Mesenchymal stem cell (in vitro differentiated cells and primary cell): Measurements from ENCODE around the gene RAB10.

Experiments
- DNase-seq: peaks from one replicate; pipeline ENCODE4 v3.0.0-alpha.2; 2013
- H2AFZ ChIP-seq: one replicate; pipeline ENCODE4 v1.6.1; 2013; ENCODE audit warnings: low read depth, mild to moderate bottlenecking, control low read depth, inconsistent platforms, low read length, moderate library complexity
- H2AK5ac ChIP-seq: 2 replicates; pipeline ENCODE4 v1.6.1; 2013; ENCODE audit warnings: low read length, moderate library complexity, mild to moderate bottlenecking, inconsistent platforms; ENCODE audit not compliant: severe bottlenecking
- H2BK120ac ChIP-seq: one replicate; pipeline ENCODE4 v1.6.1; 2013; ENCODE audit warnings: low read depth, mild to moderate bottlenecking, inconsistent platforms, low read length, moderate library complexity
- H2BK12ac ChIP-seq, 2 experiments: one replicate each; pipeline ENCODE4 v1.6.1; 2013; ENCODE audit warnings: inconsistent platforms in 2 of 2, low read length in 2 of 2, mild to moderate bottlenecking in 2 of 2, moderate library complexity in 2 of 2, control low read depth in 1 of 2
- H2BK15ac ChIP-seq: one replicate; pipeline ENCODE4 v1.6.1; 2013; ENCODE audit warnings: mild to moderate bottlenecking, low read depth, inconsistent platforms; ENCODE audit not compliant: poor library complexity, severe bottlenecking
- H2BK5ac ChIP-seq: 2 replicates; pipeline ENCODE4 v1.6.1; 2013; ENCODE audit warnings: low read depth, mild to moderate bottlenecking, low read length, control low read depth, inconsistent platforms; ENCODE audit not compliant: poor library complexity, severe bottlenecking
- H3K14ac ChIP-seq, 2 experiments: one replicate each; pipeline ENCODE4 v1.6.1; 2013; ENCODE audit warnings: inconsistent platforms in 2 of 2, low read length in 2 of 2, control low read depth in 1 of 2, mild to moderate bottlenecking in 1 of 2, moderate library complexity in 1 of 2
- H3K18ac ChIP-seq, 2 experiments: one replicate each; pipeline ENCODE4 v1.6.1; 2013; ENCODE audit warnings: inconsistent platforms in 2 of 2, low read length in 2 of 2, control low read depth in 1 of 2, low read depth in 1 of 2, mild to moderate bottlenecking in 1 of 2
- H3K23ac ChIP-seq, 2 experiments: one replicate each; pipeline ENCODE4 v1.6.1; 2013; ENCODE audit warnings: inconsistent platforms in 2 of 2, low read length in 2 of 2, mild to moderate bottlenecking in 2 of 2, moderate library complexity in 2 of 2, control low read depth in 1 of 2
- H3K27ac ChIP-seq: 2 replicates; pipeline ENCODE4 v1.5.1; 2013; ENCODE audit warnings: mild to moderate bottlenecking, moderate library complexity, low read length, control low read depth, inconsistent platforms; ENCODE audit not compliant: poor library complexity, severe bottlenecking
- H3K27me3 ChIP-seq, 2 experiments: 2 replicates each; pipeline versions ENCODE4 v1.6.1 to v1.7.0; 2013; ENCODE audit warnings: low read length in 2 of 2, mild to moderate bottlenecking in 2 of 2, moderate library complexity in 2 of 2, control low read depth in 1 of 2, inconsistent platforms in 1 of 2; ENCODE audit not compliant: control insufficient read depth in 1 of 2, insufficient read depth in 1 of 2
- H3K36me3 ChIP-seq, 2 experiments: 2 replicates each; pipeline versions ENCODE4 v1.6.1 to v1.7.0; 2013; ENCODE audit warnings: low read length in 2 of 2, control low read depth in 1 of 2, inconsistent platforms in 1 of 2, low read depth in 1 of 2, mild to moderate bottlenecking in 1 of 2; ENCODE audit not compliant: insufficient read depth in 2 of 2, control insufficient read depth in 1 of 2
- H3K4ac ChIP-seq, 2 experiments: one replicate each; pipeline ENCODE4 v1.6.1; 2013; ENCODE audit warnings: inconsistent platforms in 2 of 2, low read length in 2 of 2, mild to moderate bottlenecking in 2 of 2, moderate library complexity in 2 of 2, control low read depth in 1 of 2, low read depth in 1 of 2
- H3K4me1 ChIP-seq: 2 replicates; pipeline ENCODE4 v1.6.1; 2013; ENCODE audit warnings: low read depth, low read length, control low read depth; ENCODE audit not compliant: control insufficient read depth, insufficient read depth
- H3K4me2 ChIP-seq: 2 replicates; pipeline ENCODE4 v1.6.1; 2013; ENCODE audit warnings: low read length, mild to moderate bottlenecking, inconsistent platforms; ENCODE audit not compliant: poor library complexity, severe bottlenecking
- H3K4me3 ChIP-seq, 2 experiments: 2 replicates each; pipeline versions ENCODE4 v1.5.1 to v1.7.0; 2013; ENCODE audit warnings: low read length in 2 of 2, mild to moderate bottlenecking in 2 of 2, control low read depth in 1 of 2, low read depth in 1 of 2; ENCODE audit not compliant: insufficient read depth in 1 of 2
- H3K79me1 ChIP-seq: replicated peaks from 2 replicates; pipeline ENCODE4 v1.6.1; 2013; ENCODE audit warnings: mild to moderate bottlenecking, control low read depth, low read length, inconsistent platforms; ENCODE audit not compliant: poor library complexity, severe bottlenecking
- H3K9ac ChIP-seq: 2 replicates; pipeline ENCODE4 v1.7.0; 2013; ENCODE audit warnings: mild to moderate bottlenecking, low read length, moderate library complexity
- H3K9me3 ChIP-seq: 2 replicates; pipeline ENCODE4 v1.7.0; 2013; ENCODE audit warnings: mild to moderate bottlenecking, low read length; ENCODE audit not compliant: control insufficient read depth
- H4K8ac ChIP-seq: one replicate; pipeline ENCODE4 v1.6.1; 2013; ENCODE audit warnings: inconsistent platforms, mild to moderate bottlenecking, low read length, moderate library complexity
- H4K91ac ChIP-seq: one replicate; pipeline ENCODE4 v1.6.1; 2013; ENCODE audit warnings: mild to moderate bottlenecking, low read length, inconsistent platforms
- WGBS: methylation state at CpG from one replicate; pipeline ENCODE4 v1.1.7; 2013; ENCODE audit warnings: mixed read lengths; 5-methylcytosine and 5-hydroxymethylcytosine counted together

Gene RAB10

GRCh38 chr2:26010943-26011342 is 22.9 kb upstream of the RAB10 start:
- H2AFZ ChIP-seq, result no peak overlapping the region
- no peak overlapping the region for H2BK5ac ChIP-seq
- no peak overlapping the region for H4K8ac ChIP-seq
- H3K27me3 ChIP-seq, result no peaks in the 10 kb centered on the region
- H3K14ac ChIP-seq, result no peak overlapping the region
- no peak overlapping the region for H4K91ac ChIP-seq
- no peak overlapping the region for H3K4me2 ChIP-seq
- H3K4me3 ChIP-seq, result no peak overlapping the region
- H3K79me1 ChIP-seq, result no peaks in the 10 kb centered on the region
- H2BK12ac ChIP-seq, result no peak overlapping the region
- H3K4me1 ChIP-seq, result peaks cover 14% of the 10 kb centered on the region
- no peak overlapping the region for H3K18ac ChIP-seq
- no peak overlapping the region for H3K27ac ChIP-seq
- H3K23ac ChIP-seq, result no peak overlapping the region
- H3K9ac ChIP-seq, result no peak overlapping the region
- H2BK120ac ChIP-seq, result no peak overlapping the region
- 93% methylated on average over 2 of the region's 3 CpGs for WGBS
- no peaks in the 10 kb centered on the region for H3K36me3 ChIP-seq
- H2BK15ac ChIP-seq, result no peak overlapping the region
- H3K9me3 ChIP-seq, result no peaks in the 10 kb centered on the region
- no peak overlapping the region for H2AK5ac ChIP-seq
- no peak for DNase-seq
- H3K4ac ChIP-seq, result no peak overlapping the region

GRCh38 chr2:26011609-26011989 is 22.3 kb upstream of the RAB10 start:
- Histone ChIP-seq H3K27me3 (no peaks in the 10 kb centered on the region), H3K27ac (peak overlapping the region; percentile 34), H3K4me3 (no peak overlapping the region), H3K9me3 (no peaks in the 10 kb centered on the region), H2BK5ac (no peak overlapping the region), H3K4me2 (no peak overlapping the region), H3K4ac (peak overlapping the region in 1 of 2 experiments; percentile 57), H4K91ac (no peak overlapping the region), H2AFZ (no peak overlapping the region), H3K79me1 (no peaks in the 10 kb centered on the region), H3K23ac (no peak overlapping the region), H3K4me1 (peaks cover 14% of the 10 kb centered on the region), H3K18ac (peak overlapping the region in 1 of 2 experiments; percentile 14), H2AK5ac (peak overlapping the region; percentile 57), H3K9ac (no peak overlapping the region), H2BK15ac (no peak overlapping the region), H3K14ac (no peak overlapping the region), H3K36me3 (no peaks in the 10 kb centered on the region), H2BK120ac (no peak overlapping the region), H4K8ac (peak overlapping the region; percentile 67), H2BK12ac (peak overlapping the region in 1 of 2 experiments; percentile 21)
- DNase-seq, result no peak
- 66% methylated on average over 6 of the region's 6 CpGs for WGBS

GRCh38 chr2:26011990-26012856 is 21.7 kb upstream of the RAB10 start:
- Histone ChIP-seq H3K79me1 (no peaks in the 10 kb centered on the region), H3K23ac (no peak overlapping the region), H3K27me3 (no peaks in the 10 kb centered on the region), H3K27ac (peak overlapping the region; percentile 34), H3K18ac (peak overlapping the region in 1 of 2 experiments; percentile 14), H3K9me3 (no peaks in the 10 kb centered on the region), H3K4ac (peak overlapping the region in 1 of 2 experiments; percentile 57), H3K4me3 (no peak overlapping the region), H2BK5ac (no peak overlapping the region), H4K8ac (peak overlapping the region; percentile 67), H2BK12ac (peak overlapping the region in 1 of 2 experiments; percentile 17), H3K14ac (no peak overlapping the region), H2AK5ac (no peak overlapping the region), H3K9ac (peak overlapping the region; percentile 5), H2BK120ac (no peak overlapping the region), H2BK15ac (no peak overlapping the region), H2AFZ (no peak overlapping the region), H4K91ac (no peak overlapping the region), H3K4me1 (peaks cover 15% of the 10 kb centered on the region), H3K4me2 (no peak overlapping the region), H3K36me3 (no peaks in the 10 kb centered on the region)
- peak; percentile 84 for DNase-seq
- 37% methylated on average over 8 of the region's 14 CpGs for WGBS

GRCh38 chr2:26013668-26014067 is 20.2 kb upstream of the RAB10 start:
- WGBS, result 97% methylated on average over 1 of the region's 1 CpG
- H3K4me1 ChIP-seq, result peaks cover 21% of the 10 kb centered on the region

More at GRCh38 chr2:26013668-26014067, 20.2 kb upstream of the RAB10 start:
- Histone ChIP-seq H3K23ac (no peak overlapping the region), H3K4me2 (no peak overlapping the region), H2BK12ac (no peak overlapping the region), H3K4ac (no peak overlapping the region), H2BK15ac (no peak overlapping the region), H2AK5ac (no peak overlapping the region), H3K4me3 (no peak overlapping the region), H3K14ac (no peak overlapping the region), H3K18ac (no peak overlapping the region), H2BK120ac (no peak overlapping the region), H4K91ac (no peak overlapping the region), H3K27me3 (no peaks in the 10 kb centered on the region), H2AFZ (no peak overlapping the region), H3K9ac (no peak overlapping the region), H3K36me3 (no peaks in the 10 kb centered on the region), H3K27ac (no peak overlapping the region), H4K8ac (no peak overlapping the region), H3K79me1 (no peaks in the 10 kb centered on the region), H3K9me3 (no peaks in the 10 kb centered on the region), H2BK5ac (no peak overlapping the region)
- no peak for DNase-seq
